HG03025 (cell line): Measurements from ENCODE around the gene NALF2.

ENCODE experiments used
- ATAC-seq: cut with Tn5 transposase; IDR thresholded peaks from one replicate; pipeline ENCODE4 v1.9.1; 2021; ENCODE audit warnings: mild to moderate bottlenecking, moderate library complexity; ENCODE audit not compliant: unreplicated experiment, low FRiP score

Gene NALF2

GRCh38 chrX:69503782-69504625 lies at the start of gene NALF2:
Gene NALF2, plus strand, starts transcription at chrX:69504326. Its CDS starts 957 bp downstream, at chrX:69505283.
- ATAC-seq = no peak

- no peak for ATAC-seq
Measured at GRCh38 chrX:69457756-69458155, 46.4 kb upstream of the NALF2 start.

GRCh38 chrX:69466546-69466945 lies 37.6 kb upstream of the NALF2 start:
- no peak for ATAC-seq

GRCh38 chrX:69469975-69470374 lies 34.2 kb upstream of the NALF2 start:
- ATAC-seq = no peak

GRCh38 chrX:69489625-69490024 lies 14.5 kb upstream of the NALF2 start:
- ATAC-seq = no peak

- no peak for ATAC-seq
Measured at GRCh38 chrX:69493193-69493592, 10.9 kb upstream of the NALF2 start.

GRCh38 chrX:69493766-69494165 lies 10.4 kb upstream of the NALF2 start:
- ATAC-seq = no peak

- ATAC-seq = no peak
Measured at GRCh38 chrX:69496183-69496582, 7.9 kb upstream of the NALF2 start.

GRCh38 chrX:69501429-69501828 lies 2.7 kb upstream of the NALF2 start:
- ATAC-seq = no peak

- ATAC-seq = no peak
Measured at GRCh38 chrX:69503228-69503781, 821 bp upstream of the NALF2 start.

- no peak for ATAC-seq
Measured at GRCh38 chrX:69504626-69505612, 793 bp downstream of the NALF2 start.

GRCh38 chrX:69505772-69506616 lies 1.9 kb downstream of the NALF2 start:
- ATAC-seq = no peak

GRCh38 chrX:69506617-69507499 lies 2.7 kb downstream of the NALF2 start:
- ATAC-seq = no peak

- ATAC-seq = no peak
Measured at GRCh38 chrX:69507500-69507789, 3.3 kb downstream of the NALF2 start.

GRCh38 chrX:69508610-69509009 lies 4.5 kb downstream of the NALF2 start:
- no peak for ATAC-seq

GRCh38 chrX:69510137-69510715 lies 6.1 kb downstream of the NALF2 start:
- no peak for ATAC-seq

- no peak for ATAC-seq
Measured at GRCh38 chrX:69510914-69511513, 6.9 kb downstream of the NALF2 start.

- ATAC-seq = no peak
Measured at GRCh38 chrX:69522052-69522451, 17.9 kb downstream of the NALF2 start.

- ATAC-seq = no peak
Measured at GRCh38 chrX:69523314-69523713, 19.2 kb downstream of the NALF2 start.
